Measurements from ENCODE around the gene SLAMF6.

DNA sequence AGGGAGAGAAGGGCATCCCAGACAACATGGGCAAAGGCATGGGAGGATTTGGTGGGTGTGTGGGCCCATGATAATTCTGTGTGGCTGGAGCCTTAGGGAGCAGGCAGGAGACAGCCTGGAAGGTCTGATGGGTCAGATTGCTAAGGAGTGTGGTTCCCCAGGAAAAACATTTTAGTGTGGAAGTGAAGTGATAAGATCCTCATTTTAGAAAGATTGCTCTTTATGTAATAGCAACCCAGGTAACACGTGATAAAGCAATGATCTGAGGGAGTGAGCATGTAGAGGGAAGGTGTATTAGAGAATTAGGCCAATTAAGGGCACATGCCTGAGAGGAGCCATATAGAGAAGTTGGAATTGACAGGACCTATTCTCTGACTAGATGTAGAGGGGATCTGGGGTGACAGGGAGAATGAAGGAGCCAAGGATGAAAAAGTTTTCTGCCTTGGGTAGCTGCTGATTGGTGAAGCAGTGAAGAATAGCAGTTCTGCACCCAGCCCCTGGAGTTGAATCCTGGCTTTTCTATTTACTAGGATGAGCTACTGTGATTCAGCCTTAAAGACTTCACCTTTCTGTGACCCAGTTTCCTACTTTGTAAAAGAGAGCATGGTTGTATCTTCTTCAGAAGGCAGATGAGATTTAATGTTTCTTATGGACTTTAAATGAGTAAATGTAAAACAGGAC is 18.7 kb upstream of the SLAMF6 start:
- TF ChIP-seq POLR2A (IDR thresholded peaks at IDR 0.05) = no peak
- TF ChIP-seq, protein P1, sequence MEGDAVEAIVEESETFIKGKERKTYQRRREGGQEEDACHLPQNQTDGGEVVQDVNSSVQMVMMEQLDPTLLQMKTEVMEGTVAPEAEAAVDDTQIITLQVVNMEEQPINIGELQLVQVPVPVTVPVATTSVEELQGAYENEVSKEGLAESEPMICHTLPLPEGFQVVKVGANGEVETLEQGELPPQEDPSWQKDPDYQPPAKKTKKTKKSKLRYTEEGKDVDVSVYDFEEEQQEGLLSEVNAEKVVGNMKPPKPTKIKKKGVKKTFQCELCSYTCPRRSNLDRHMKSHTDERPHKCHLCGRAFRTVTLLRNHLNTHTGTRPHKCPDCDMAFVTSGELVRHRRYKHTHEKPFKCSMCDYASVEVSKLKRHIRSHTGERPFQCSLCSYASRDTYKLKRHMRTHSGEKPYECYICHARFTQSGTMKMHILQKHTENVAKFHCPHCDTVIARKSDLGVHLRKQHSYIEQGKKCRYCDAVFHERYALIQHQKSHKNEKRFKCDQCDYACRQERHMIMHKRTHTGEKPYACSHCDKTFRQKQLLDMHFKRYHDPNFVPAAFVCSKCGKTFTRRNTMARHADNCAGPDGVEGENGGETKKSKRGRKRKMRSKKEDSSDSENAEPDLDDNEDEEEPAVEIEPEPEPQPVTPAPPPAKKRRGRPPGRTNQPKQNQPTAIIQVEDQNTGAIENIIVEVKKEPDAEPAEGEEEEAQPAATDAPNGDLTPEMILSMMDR (IDR thresholded peaks at IDR 0.05) = no peak
- TF ChIP-seq EP300 (IDR thresholded peaks at IDR 0.05; ENCODE audit: low read depth) = no peak
